Thyroid gland (tissue), 4 donors: Measurements from ENCODE around the gene NKAIN4. TPM values are rescaled to one million over a fixed set of nuclear protein-coding genes. Genes with fewer than 3 reads are reported as not detected.

Experiments
- DNase-seq, 2 donors: peaks; one replicate each; pipeline ENCODE4 v3.0.0-alpha.2; 2019
- H3K27ac ChIP-seq, 3 donors: fragments of 200-600 bp; sonication (generic); 1 replicate in 2 of 3; 2 replicates in 1 of 3; pipeline ENCODE4 v1.5.1; 2016 to 2019; ENCODE audit warnings: mild to moderate bottlenecking in 1 of 3, moderate library complexity in 1 of 3
- H3K27me3 ChIP-seq: fragments of 200-600 bp; sonication (generic); one replicate; pipeline ENCODE4 v1.5.1; 2019
- H3K36me3 ChIP-seq, 2 donors: fragments of 200-600 bp; sonication (generic); one replicate each; pipeline ENCODE4 v1.5.1; 2016 to 2019
- H3K4me1 ChIP-seq, 2 donors: fragments of 200-600 bp; sonication (generic); one replicate each; pipeline ENCODE4 v1.5.1; 2017 to 2019
- H3K4me3 ChIP-seq, 3 donors: fragments of 200-600 bp; sonication (generic); replicated peaks in 1 of 3; 1 replicate in 2 of 3; 2 replicates in 1 of 3; pipeline ENCODE4 v1.5.1; 2016; ENCODE audit warnings: mild to moderate bottlenecking in 1 of 3
- H3K9me3 ChIP-seq: fragments of 200-600 bp; sonication (generic); one replicate; pipeline ENCODE4 v1.5.1; 2017
- POLR2A ChIP-seq, 2 donors: fragments of 450-650 bp; IDR thresholded peaks; one replicate each; pipeline ENCODE4 v1.6.1; 2017; ENCODE audit warnings: antibody characterized with exemption in 2 of 2, mild to moderate bottlenecking in 2 of 2, moderate library complexity in 1 of 2
- WGBS, 2 donors: methylation state at CpG; one replicate each; pipeline ENCODE4 v1.1.5; 2017; 5-methylcytosine and 5-hydroxymethylcytosine counted together
- intact Hi-C: fragments of 100-400 bp; cut with DNase I; formaldehyde crosslinking; loops from one replicate; pipeline ENCODE4 v1.15.1; 2023
- total RNA-seq, 4 donors: library from RNA; depleted of rRNA; stranded (reverse); fragments of >200 nt; gene quantifications; one replicate each; pipeline ENCODE4 v1.2.3, GENCODE V29; 2016
- TF ChIP-seq, protein P1 (sequence below), 6 experiments: fragments of 200-600 bp in 3 of 6; fragments of 450-650 bp in 3 of 6; sonication (generic) in 3 of 6; IDR thresholded peaks; one replicate each; pipeline ENCODE4 v1.5.1; 2016 to 2019; ENCODE audit warnings: antibody characterized with exemption in 6 of 6, mild to moderate bottlenecking in 2 of 6, inconsistent platforms in 1 of 6, moderate library complexity in 1 of 6

Gene NKAIN4
- total RNA-seq, 4 donors from 2014 or later, result 0.45 to 5.5 (median 0.67) TPM; not detected in 1

DNA sequence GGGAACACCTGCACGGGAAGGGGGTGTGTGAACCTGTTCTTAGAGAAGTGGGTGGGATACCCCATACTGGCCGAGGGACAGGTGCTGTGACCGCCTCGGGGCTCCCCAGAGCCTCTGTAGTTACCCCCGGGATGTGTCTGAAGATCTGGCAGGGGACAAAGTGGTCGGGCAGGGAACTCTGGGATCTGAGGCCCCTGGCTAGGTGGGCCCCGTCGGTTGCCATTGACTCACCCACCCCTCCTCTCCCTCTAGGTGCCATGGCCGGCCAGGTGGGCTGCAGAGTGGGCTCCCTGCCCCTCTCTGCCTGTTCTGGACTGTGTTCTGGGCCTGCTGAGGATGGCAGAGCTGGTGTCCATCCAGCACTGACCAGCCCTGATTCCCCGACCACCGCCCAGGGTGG is 14.3 kb downstream of the NKAIN4 start:
- Histone ChIP-seq H3K9me3 (no peaks in the 10 kb centered on the region), H3K27ac (peak overlapping the region in 1 of 3 donors; percentile 28), H3K4me3 (no peak overlapping the region), H3K36me3 (no peaks in the 10 kb centered on the region), H3K4me1 (peaks cover 26 to 32% of the 10 kb centered on the region in 2 donors), H3K27me3 (no peaks in the 10 kb centered on the region)
- intact Hi-C loops, result no loop called here
- DNase-seq, result no peak
- no peak for TF ChIP-seq POLR2A (IDR thresholded peaks at IDR 0.05)
- TF ChIP-seq, protein P1, sequence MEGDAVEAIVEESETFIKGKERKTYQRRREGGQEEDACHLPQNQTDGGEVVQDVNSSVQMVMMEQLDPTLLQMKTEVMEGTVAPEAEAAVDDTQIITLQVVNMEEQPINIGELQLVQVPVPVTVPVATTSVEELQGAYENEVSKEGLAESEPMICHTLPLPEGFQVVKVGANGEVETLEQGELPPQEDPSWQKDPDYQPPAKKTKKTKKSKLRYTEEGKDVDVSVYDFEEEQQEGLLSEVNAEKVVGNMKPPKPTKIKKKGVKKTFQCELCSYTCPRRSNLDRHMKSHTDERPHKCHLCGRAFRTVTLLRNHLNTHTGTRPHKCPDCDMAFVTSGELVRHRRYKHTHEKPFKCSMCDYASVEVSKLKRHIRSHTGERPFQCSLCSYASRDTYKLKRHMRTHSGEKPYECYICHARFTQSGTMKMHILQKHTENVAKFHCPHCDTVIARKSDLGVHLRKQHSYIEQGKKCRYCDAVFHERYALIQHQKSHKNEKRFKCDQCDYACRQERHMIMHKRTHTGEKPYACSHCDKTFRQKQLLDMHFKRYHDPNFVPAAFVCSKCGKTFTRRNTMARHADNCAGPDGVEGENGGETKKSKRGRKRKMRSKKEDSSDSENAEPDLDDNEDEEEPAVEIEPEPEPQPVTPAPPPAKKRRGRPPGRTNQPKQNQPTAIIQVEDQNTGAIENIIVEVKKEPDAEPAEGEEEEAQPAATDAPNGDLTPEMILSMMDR (IDR thresholded peaks at IDR 0.05), result no peak
- WGBS, 2 donors, result 83 to 90% methylated on average over 1 to 11 of the region's 11 CpGs

DNA sequence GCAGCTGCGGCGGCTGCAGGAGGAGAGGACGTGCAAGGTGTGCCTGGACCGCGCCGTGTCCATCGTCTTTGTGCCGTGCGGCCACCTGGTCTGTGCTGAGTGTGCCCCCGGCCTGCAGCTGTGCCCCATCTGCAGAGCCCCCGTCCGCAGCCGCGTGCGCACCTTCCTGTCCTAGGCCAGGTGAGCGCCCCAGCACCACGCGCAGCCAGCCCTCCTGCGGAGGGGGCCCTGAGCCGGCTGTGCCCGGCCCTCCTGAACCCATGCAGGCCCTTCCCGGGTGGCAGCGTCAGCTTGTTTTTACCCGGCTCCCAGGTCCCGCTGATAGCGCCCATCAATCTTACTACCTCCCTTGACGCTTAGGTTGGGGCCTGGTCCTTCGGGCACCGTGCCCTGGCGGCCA is 14.8 kb downstream of the NKAIN4 start:
- DNase-seq, result no peak
- TF ChIP-seq POLR2A (IDR thresholded peaks at IDR 0.05), result no peak
- TF ChIP-seq, protein P1 (IDR thresholded peaks at IDR 0.05), result no peak
- no peaks in the 10 kb centered on the region for H3K36me3 ChIP-seq
- WGBS, 2 donors, result 94 to 95% methylated on average over 26 to 28 of the region's 30 CpGs
- H3K4me1 ChIP-seq, result peaks cover 26 to 38% of the 10 kb centered on the region in 2 donors
- intact Hi-C loops, result loop anchor here (5.0 kb wide), 1 partner anchor 52 kb away; no protein-coding TSS in a partner anchor
- no peaks in the 10 kb centered on the region for H3K9me3 ChIP-seq
- H3K4me3 ChIP-seq, result no peak overlapping the region
- H3K27ac ChIP-seq, result no peak overlapping the region
- H3K27me3 ChIP-seq, result no peaks in the 10 kb centered on the region

DNA sequence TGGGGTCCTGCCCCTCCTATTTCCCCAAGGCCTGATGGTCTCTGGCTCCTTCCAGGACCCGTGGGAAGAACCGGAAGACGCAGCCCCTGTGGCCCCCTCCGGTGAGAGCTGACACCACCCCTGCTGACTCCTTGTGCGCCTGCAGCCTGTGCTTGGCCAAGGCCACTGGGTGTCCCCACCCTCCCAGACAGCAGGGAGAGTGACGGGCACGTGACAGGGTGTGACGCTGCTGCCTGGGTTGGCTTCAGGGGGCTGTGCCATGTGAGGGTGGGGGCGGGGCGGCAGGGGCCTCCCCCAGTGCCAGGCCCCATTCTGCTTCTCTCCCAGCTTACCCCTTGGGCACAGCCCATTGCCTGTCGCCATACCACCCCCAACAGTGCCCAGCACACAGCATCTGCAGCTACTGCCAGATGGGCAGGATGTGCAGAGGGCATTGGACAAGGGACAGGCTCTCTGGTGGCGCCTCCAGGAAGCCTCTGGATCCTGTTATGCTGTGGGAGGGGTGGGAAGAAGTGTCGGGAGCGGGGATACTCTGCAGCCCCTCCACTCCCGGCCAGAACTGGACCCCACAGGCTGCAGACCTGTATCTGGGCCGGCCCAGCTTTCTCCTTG is 15.6 kb downstream of the NKAIN4 start:
- no peak overlapping the region for H3K4me3 ChIP-seq
- intact Hi-C loops, result loop anchor here (5.0 kb wide), 1 partner anchor 51 kb away; no protein-coding TSS in a partner anchor
- H3K27ac ChIP-seq, result peak overlapping the region in 1 of 3 donors; percentile 28
- no peak for DNase-seq
- H3K36me3 ChIP-seq, result no peaks in the 10 kb centered on the region
- H3K27me3 ChIP-seq, result no peaks in the 10 kb centered on the region
- WGBS, 2 donors, result 73 to 82% methylated on average over 7 to 8 of the region's 16 CpGs
- TF ChIP-seq POLR2A (IDR thresholded peaks at IDR 0.05), result no peak
- TF ChIP-seq, protein P1 (IDR thresholded peaks at IDR 0.05), result no peak
- peaks cover 26 to 40% of the 10 kb centered on the region in 2 donors for H3K4me1 ChIP-seq
- H3K9me3 ChIP-seq, result no peaks in the 10 kb centered on the region

DNA sequence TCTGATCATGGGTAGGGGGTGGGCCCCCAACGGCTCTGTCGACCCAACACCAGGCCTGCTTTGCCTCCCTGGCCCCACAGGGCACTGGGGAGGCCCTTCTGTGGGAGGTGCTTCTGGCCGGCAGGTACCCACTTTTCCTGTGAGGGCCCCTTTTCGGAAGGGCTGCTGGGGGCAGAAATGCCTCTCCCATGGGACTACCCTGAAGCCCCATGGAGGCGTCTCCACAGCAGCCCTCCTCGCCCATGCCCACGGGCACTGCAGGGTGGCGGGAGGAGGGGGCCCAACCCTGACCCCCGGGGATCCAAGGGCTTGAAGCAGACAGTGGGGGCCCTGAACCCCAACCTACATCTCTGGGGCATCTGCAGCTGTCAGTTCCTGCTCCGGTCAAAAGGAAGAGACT is 16.2 kb downstream of the NKAIN4 start:
- Histone ChIP-seq H3K27me3 (no peaks in the 10 kb centered on the region), H3K4me1 (peaks cover 26 to 40% of the 10 kb centered on the region in 2 donors), H3K9me3 (no peaks in the 10 kb centered on the region), H3K36me3 (no peaks in the 10 kb centered on the region), H3K4me3 (no peak overlapping the region), H3K27ac (peak overlapping the region in 1 of 3 donors; percentile 28)
- WGBS, 2 donors, result no CpG with 5 or more reads among the region's 10 CpGs
- intact Hi-C loops, result loop anchor here (5.0 kb wide), 1 partner anchor 51 kb away; no protein-coding TSS in a partner anchor
- no peak for TF ChIP-seq POLR2A (IDR thresholded peaks at IDR 0.05)
- TF ChIP-seq, protein P1 (IDR thresholded peaks at IDR 0.05), result no peak
- DNase-seq, result no peak

DNA sequence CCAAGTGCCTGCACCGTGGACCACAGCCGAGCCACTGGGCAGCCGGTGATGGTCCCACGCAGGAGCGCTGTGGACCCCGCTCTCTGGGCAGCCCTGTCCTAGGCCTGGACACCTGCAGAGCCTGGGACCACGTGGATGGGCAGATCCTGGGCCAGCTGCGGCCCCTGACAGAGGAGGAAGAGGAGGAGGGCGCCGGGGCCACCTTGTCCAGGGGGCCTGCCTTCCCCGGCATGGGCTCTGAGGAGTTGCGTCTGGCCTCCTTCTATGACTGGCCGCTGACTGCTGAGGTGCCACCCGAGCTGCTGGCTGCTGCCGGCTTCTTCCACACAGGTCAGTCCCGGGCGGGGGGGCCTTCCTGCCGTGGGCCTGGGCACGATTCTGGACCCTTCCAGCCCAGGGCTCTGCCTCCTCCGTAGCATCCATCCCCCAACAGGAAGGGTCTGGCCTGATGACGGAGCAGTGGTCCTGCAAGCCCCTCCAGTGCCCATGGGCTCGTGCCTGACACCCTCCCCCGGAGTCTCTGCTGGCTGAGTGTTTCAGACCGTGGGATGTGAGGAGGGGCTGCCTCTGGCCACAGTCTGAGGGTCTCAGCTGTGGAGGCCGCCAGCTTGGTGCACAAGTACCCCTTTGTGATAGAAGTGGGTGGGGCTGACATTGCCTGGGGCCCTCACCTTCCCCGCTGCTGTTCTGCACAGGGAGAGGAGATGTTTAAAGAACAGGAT is 18.0 kb downstream of the NKAIN4 start:
- no peaks in the 10 kb centered on the region for H3K9me3 ChIP-seq
- no peak overlapping the region for H3K27ac ChIP-seq
- H3K4me1 ChIP-seq, result peaks cover 14 to 26% of the 10 kb centered on the region in 2 donors
- no peak for DNase-seq
- no peak overlapping the region for H3K4me3 ChIP-seq
- H3K36me3 ChIP-seq, result no peaks in the 10 kb centered on the region
- intact Hi-C loops, result loop anchor here (5.0 kb wide), 1 partner anchor 49 kb away; no protein-coding TSS in a partner anchor
- WGBS, 2 donors, result 89 to 95% methylated on average over 4 to 16 of the region's 26 CpGs
- no peaks in the 10 kb centered on the region for H3K27me3 ChIP-seq
- TF ChIP-seq, protein P1 (IDR thresholded peaks at IDR 0.05), result no peak
- no peak for TF ChIP-seq POLR2A (IDR thresholded peaks at IDR 0.05)
